HG03565 (cell line): ENCODE measurements around the gene STK32C.
"Not testable (repeated sequence)": the region's sequence is repeated elsewhere in the genome, so short reads cannot be mapped to it uniquely, and the experiment has no call there.

Source experiments
- ATAC-seq: cut with Tn5 transposase; IDR thresholded peaks from one replicate; pipeline ENCODE4 v1.9.1; 2021; ENCODE audit warnings: mild to moderate bottlenecking, moderate library complexity; ENCODE audit not compliant: unreplicated experiment

The STK32C gene

GRCh38 chr10:132160834-132161622, 146.7 kb downstream of the STK32C start:
- not testable (repeated sequence) for ATAC-seq

- not testable (repeated sequence) for ATAC-seq
Observed at GRCh38 chr10:132160231-132160630, 147.5 kb downstream of the STK32C start.

- ATAC-seq: not testable (repeated sequence)
Observed at GRCh38 chr10:132159302-132160230, 148.2 kb downstream of the STK32C start.

GRCh38 chr10:132158823-132159222, 148.9 kb downstream of the STK32C start:
- ATAC-seq: no peak

GRCh38 chr10:132158122-132158741, 149.5 kb downstream of the STK32C start:
- ATAC-seq: no peak
